GM18499 (cell line): ENCODE data around the gene SUPT20H.

ENCODE experiments used
- ATAC-seq: cut with Tn5 transposase; IDR thresholded peaks from one replicate; pipeline ENCODE4 v1.9.1; 2021; ENCODE audit warnings: moderate number of reproducible peaks; ENCODE audit not compliant: insufficient read depth, unreplicated experiment

The SUPT20H gene

GRCh38 chr13:37058910-37059847 lies at the start of gene SUPT20H:
SUPT20H (minus strand) TSS chr13:37059688; CDS start chr13:37051490, 8,198 bp downstream.
- ATAC-seq: peak; percentile 83

- ATAC-seq: no peak
Measured at GRCh38 chr13:37109051-37109678, 49.7 kb upstream of the SUPT20H start.

- ATAC-seq: no peak
Measured at GRCh38 chr13:37107868-37108267, 48.4 kb upstream of the SUPT20H start.

GRCh38 chr13:37107456-37107855 lies 48.0 kb upstream of the SUPT20H start:
- no peak for ATAC-seq

- ATAC-seq: no peak
Measured at GRCh38 chr13:37106642-37107041, 47.2 kb upstream of the SUPT20H start.

- ATAC-seq: no peak
Measured at GRCh38 chr13:37105251-37105714, 45.8 kb upstream of the SUPT20H start, which contains the start of gene CSNK1A1L. CSNK1A1L (minus strand) TSS chr13:37105664; CDS start chr13:37105256, 408 bp downstream.

GRCh38 chr13:37102896-37103295 lies 43.4 kb upstream of the SUPT20H start:
- ATAC-seq: no peak

- ATAC-seq: no peak
Measured at GRCh38 chr13:37101201-37101600, 41.7 kb upstream of the SUPT20H start.

GRCh38 chr13:37100731-37101130 lies 41.2 kb upstream of the SUPT20H start:
- ATAC-seq: no peak

- ATAC-seq: no peak
Measured at GRCh38 chr13:37097076-37097475, 37.6 kb upstream of the SUPT20H start.

- no peak for ATAC-seq
Measured at GRCh38 chr13:37094840-37095239, 35.4 kb upstream of the SUPT20H start.

- no peak for ATAC-seq
Measured at GRCh38 chr13:37094099-37094498, 34.6 kb upstream of the SUPT20H start.

GRCh38 chr13:37091835-37092234 lies 32.3 kb upstream of the SUPT20H start:
- no peak for ATAC-seq

GRCh38 chr13:37090912-37091311 lies 31.4 kb upstream of the SUPT20H start:
- no peak for ATAC-seq

GRCh38 chr13:37089495-37089894 lies 30.0 kb upstream of the SUPT20H start:
- ATAC-seq: no peak

- no peak for ATAC-seq
Measured at GRCh38 chr13:37087486-37087885, 28.0 kb upstream of the SUPT20H start.

- ATAC-seq: no peak
Measured at GRCh38 chr13:37085606-37086005, 26.1 kb upstream of the SUPT20H start.

- ATAC-seq: no peak
Measured at GRCh38 chr13:37076818-37077217, 17.3 kb upstream of the SUPT20H start.

- ATAC-seq: no peak
Measured at GRCh38 chr13:37075164-37075563, 15.7 kb upstream of the SUPT20H start.

- no peak for ATAC-seq
Measured at GRCh38 chr13:37074703-37075102, 15.2 kb upstream of the SUPT20H start.

GRCh38 chr13:37072024-37072423 lies 12.5 kb upstream of the SUPT20H start:
- no peak for ATAC-seq
